Mammary epithelial cell (primary cell): Measurements from ENCODE around the gene TBR1.

ENCODE experiments used
- EZH2 ChIP-seq: IDR thresholded peaks from 2 replicates; pipeline ENCODE4 v1.6.1; 2012; ENCODE audit warnings: low read length, inconsistent platforms, borderline replicate concordance
- TF ChIP-seq, protein P1 (sequence below), 2 donors: IDR thresholded peaks in 1 of 2; conservative IDR thresholded peaks in 1 of 2; 2 replicates each; pipeline ENCODE4 v1.5.1; 2011 to 2012; ENCODE audit warnings: inconsistent platforms in 2 of 2, low read length in 2 of 2, mild to moderate bottlenecking in 2 of 2, control low read depth in 1 of 2, low read depth in 1 of 2; ENCODE audit not compliant: insufficient read depth in 1 of 2; ENCODE audit errors: extremely low read depth in 1 of 2

DNA sequence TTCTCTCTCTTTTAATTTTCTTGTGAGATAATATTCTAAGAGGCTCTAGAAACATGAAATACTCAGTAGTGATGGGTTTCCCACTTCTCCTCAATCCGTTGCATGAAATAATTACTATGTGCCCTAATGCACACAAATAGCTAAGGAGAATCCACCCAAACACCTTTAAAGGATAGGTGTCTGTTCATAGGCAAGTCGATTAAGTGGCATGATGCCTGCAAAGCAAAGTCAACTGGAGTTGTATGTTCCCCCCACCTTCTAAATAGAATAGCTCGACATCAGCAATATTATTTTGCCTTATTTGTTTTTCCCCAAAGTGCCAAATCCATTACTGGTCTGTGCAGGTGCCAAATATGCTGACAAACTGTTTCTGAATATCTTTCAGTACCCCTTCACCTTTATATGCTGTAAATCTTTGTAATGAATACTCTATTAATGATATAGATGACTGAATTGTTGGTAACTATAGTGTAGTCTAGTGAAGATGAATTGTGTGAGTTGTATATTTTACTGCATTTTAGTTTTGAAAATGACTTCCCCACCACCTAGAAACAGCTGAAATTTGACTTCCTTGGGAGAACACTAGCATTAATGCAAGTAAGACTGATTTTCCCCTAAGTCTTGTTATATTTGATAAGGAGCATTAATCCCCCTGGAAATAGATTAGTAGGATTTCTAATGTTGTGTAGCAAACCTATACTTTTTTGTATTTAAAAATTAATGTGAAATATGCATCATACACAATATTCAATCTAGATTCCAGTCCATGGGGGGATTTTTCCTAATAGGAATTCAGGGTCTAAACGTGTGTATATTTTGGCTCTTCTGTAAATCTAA is 9.0 kb downstream of the TBR1 start:
- TF ChIP-seq, protein P1, sequence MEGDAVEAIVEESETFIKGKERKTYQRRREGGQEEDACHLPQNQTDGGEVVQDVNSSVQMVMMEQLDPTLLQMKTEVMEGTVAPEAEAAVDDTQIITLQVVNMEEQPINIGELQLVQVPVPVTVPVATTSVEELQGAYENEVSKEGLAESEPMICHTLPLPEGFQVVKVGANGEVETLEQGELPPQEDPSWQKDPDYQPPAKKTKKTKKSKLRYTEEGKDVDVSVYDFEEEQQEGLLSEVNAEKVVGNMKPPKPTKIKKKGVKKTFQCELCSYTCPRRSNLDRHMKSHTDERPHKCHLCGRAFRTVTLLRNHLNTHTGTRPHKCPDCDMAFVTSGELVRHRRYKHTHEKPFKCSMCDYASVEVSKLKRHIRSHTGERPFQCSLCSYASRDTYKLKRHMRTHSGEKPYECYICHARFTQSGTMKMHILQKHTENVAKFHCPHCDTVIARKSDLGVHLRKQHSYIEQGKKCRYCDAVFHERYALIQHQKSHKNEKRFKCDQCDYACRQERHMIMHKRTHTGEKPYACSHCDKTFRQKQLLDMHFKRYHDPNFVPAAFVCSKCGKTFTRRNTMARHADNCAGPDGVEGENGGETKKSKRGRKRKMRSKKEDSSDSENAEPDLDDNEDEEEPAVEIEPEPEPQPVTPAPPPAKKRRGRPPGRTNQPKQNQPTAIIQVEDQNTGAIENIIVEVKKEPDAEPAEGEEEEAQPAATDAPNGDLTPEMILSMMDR (conservative IDR thresholded peaks at IDR 0.05 in 1 of 2, IDR thresholded peaks at IDR 0.05 in 1 of 2; ENCODE audit: extremely low read depth in 1 of 2, insufficient read depth in 1 of 2, low read depth in 1 of 2, low read length in 2 of 2), result no peak
- no peak for TF ChIP-seq EZH2
